HepG2 (cell line): ENCODE data around the gene ZBP1. TPM values are rescaled to one million over a fixed set of nuclear protein-coding genes. Genes with fewer than 3 reads are reported as not detected.
A peak's percentile ranks its signal among the peaks of the same experiment; 100 is the strongest.

Source experiments
- ATAC-seq: fragments of 200-7000 bp; cut with Tn5 transposase; 3 replicates; pipeline ENCODE4 v1.9.1; 2020; ENCODE audit warnings: mild to moderate bottlenecking, moderate library complexity
- BruUV-seq: library from RNA; stranded (reverse); fragments of 400-500 nt; replicated peaks from 2 replicates; lab custom pipeline; 2021; lab: Mats Ljungman, UMichigan
- CTCF ChIA-PET: fragments of 300-600 bp; formaldehyde crosslinking; extraction: SDS; loops from one replicate; lab custom pipeline; 2021; ENCODE audit warnings: low total read pairs, inconsistent platforms, low intra/inter-chr PET ratio; lab: Yijun Ruan, JAX
- POLR2A ChIA-PET: fragments of 350-600 bp; sonication (Branson Sonifier 250); formaldehyde crosslinking; loops from one replicate; lab custom pipeline; 2020; ENCODE audit warnings: antibody characterized with exemption, inconsistent platforms; lab: Yijun Ruan, JAX
- DNase-seq: peaks from one replicate; pipeline ENCODE4 v3.0.0-alpha.2; 2015; ENCODE audit warnings: low spot score
- FAIRE-seq: peaks from 3 replicates; lab custom pipeline; 2011; peaks lifted over from hg19 to GRCh38; lab: Jason Lieb, UNC
- H2AFZ ChIP-seq: one replicate; pipeline ENCODE4 v1.6.1; 2011; ENCODE audit warnings: low read length, inconsistent platforms
- H3K27ac ChIP-seq: fragments of 300-600 bp; 3 replicates; pipeline ENCODE4 v1.8.0; 2011; ENCODE audit warnings: mixed run types, mild to moderate bottlenecking, mixed read lengths, low read length, inconsistent platforms; ENCODE audit not compliant: insufficient read depth; ENCODE audit errors: extremely low read length
- H3K27me3 ChIP-seq, 2 experiments: fragments of 200-600 bp in 1 of 2; 2 replicates in 1 of 2; 3 replicates in 1 of 2; pipeline versions ENCODE4 v1.6.0 to v1.8.0; 2011; ENCODE audit warnings: low read length in 2 of 2, mild to moderate bottlenecking in 2 of 2, moderate library complexity in 2 of 2, inconsistent platforms in 1 of 2; ENCODE audit not compliant: insufficient read depth in 2 of 2, control insufficient read depth in 1 of 2
- H3K36me3 ChIP-seq, 2 experiments: fragments of 200-600 bp in 1 of 2; replicated peaks in 1 of 2; 2 replicates in 1 of 2; 3 replicates in 1 of 2; pipeline versions ENCODE4 v1.5.1 to v1.8.0; 2011; ENCODE audit warnings: low read length in 2 of 2, inconsistent platforms in 1 of 2; ENCODE audit not compliant: insufficient read depth in 2 of 2, control insufficient read depth in 1 of 2
- H3K4me1 ChIP-seq: 2 replicates; pipeline ENCODE4 v1.5.1; 2012; ENCODE audit warnings: low read length, inconsistent platforms; ENCODE audit not compliant: insufficient read depth
- H3K4me2 ChIP-seq: 2 replicates; pipeline ENCODE4 v1.6.0; 2011; ENCODE audit warnings: low read depth, low read length, inconsistent platforms
- H3K4me3 ChIP-seq, 3 experiments: fragments of 200-600 bp in 1 of 3; sonication (generic), shearing (Covaris generic) in 1 of 3; replicated peaks in 1 of 3; 2 replicates each; pipeline ENCODE4 v1.5.1; 2011 to 2016; ENCODE audit warnings: low read length in 3 of 3, inconsistent platforms in 2 of 3, low read depth in 2 of 3, mild to moderate bottlenecking in 2 of 3, control low read depth in 1 of 3, mixed read lengths in 1 of 3; ENCODE audit not compliant: insufficient read depth in 1 of 3
- H3K79me2 ChIP-seq: one replicate; pipeline ENCODE4 v1.6.1; 2011; ENCODE audit warnings: low read length, inconsistent platforms; ENCODE audit not compliant: insufficient read depth
- H3K9ac ChIP-seq: 2 replicates; pipeline ENCODE4 v1.6.0; 2011; ENCODE audit warnings: mild to moderate bottlenecking, low read depth, low read length, inconsistent platforms; ENCODE audit not compliant: insufficient read depth
- H3K9me3 ChIP-seq: 2 replicates; pipeline ENCODE4 v1.5.1; 2012; ENCODE audit warnings: mild to moderate bottlenecking, low read length
- H4K20me1 ChIP-seq: 2 replicates; pipeline ENCODE4 v1.6.0; 2011; ENCODE audit warnings: inconsistent platforms, mild to moderate bottlenecking, low read length, moderate library complexity; ENCODE audit not compliant: insufficient read depth
- HES4 ChIP-seq: sonication (generic); formaldehyde crosslinking; IDR thresholded peaks from 2 replicates; pipeline ENCODE4 v1.9.0; 2021; ENCODE audit warnings: mild to moderate bottlenecking, missing genetic modification reagents, borderline replicate concordance
- POGK ChIP-seq: sonication (generic); formaldehyde crosslinking; conservative IDR thresholded peaks from 2 replicates; pipeline ENCODE4 v1.8.0; 2022; ENCODE audit warnings: mild to moderate bottlenecking, moderate library complexity, missing genetic modification reagents
- SKI ChIP-seq: fragments of 450-650 bp; IDR thresholded peaks from one replicate; pipeline ENCODE4 v1.6.1; 2018; ENCODE audit warnings: mild to moderate bottlenecking; ENCODE audit not compliant: partially characterized antibody
- STAG1 ChIP-seq: sonication (generic); formaldehyde crosslinking; IDR thresholded peaks from 2 replicates; pipeline ENCODE4 v1.4.0; 2020; ENCODE audit warnings: missing genetic modification reagents
- TAF15 ChIP-seq: fragments of 200-400 bp; formaldehyde crosslinking; IDR thresholded peaks from one replicate; pipeline ENCODE4 v1.6.1; 2018; ENCODE audit warnings: mild to moderate bottlenecking, low read depth, low read length; ENCODE audit not compliant: poor library complexity, severe bottlenecking
- ZBTB40 ChIP-seq, 2 experiments: fragments of 450-650 bp in 1 of 2; sonication (generic) in 1 of 2; formaldehyde crosslinking in 1 of 2; IDR thresholded peaks; 2 replicates each; pipeline versions ENCODE4 v1.6.1 to v1.8.0; 2016 to 2022; ENCODE audit warnings: antibody characterized with exemption in 1 of 2, mild to moderate bottlenecking in 1 of 2, missing genetic modification reagents in 1 of 2
- ZMAT3 ChIP-seq: sonication (generic); formaldehyde crosslinking; conservative IDR thresholded peaks from 2 replicates; pipeline ENCODE4 v1.7.0; 2021; ENCODE audit warnings: missing genetic modification reagents
- ZNF230 ChIP-seq: sonication (generic); formaldehyde crosslinking; IDR thresholded peaks from 2 replicates; pipeline ENCODE4 v1.4.0; 2020; ENCODE audit warnings: mild to moderate bottlenecking, missing genetic modification reagents
- ZNF878 ChIP-seq: sonication (generic); formaldehyde crosslinking; IDR thresholded peaks from 2 replicates; pipeline ENCODE4 v1.8.1; 2023; ENCODE audit warnings: mild to moderate bottlenecking, missing genetic modification reagents, moderate library complexity
- WGBS: methylation state at CpG from one replicate; pipeline ENCODE4 v1.1.6; 2017; ENCODE audit warnings: low lambda C conversion rate; 5-methylcytosine and 5-hydroxymethylcytosine counted together
- in situ Hi-C: cut with HindIII; loops from 2 replicates; pipeline ENCODE4 v1.10.0; 2017; ENCODE audit warnings: low pct_unique_long_range_greater_than_20kb; ENCODE audit not compliant: extremely low pct_ligation_motif_present
- intact Hi-C: fragments of 100-400 bp; cut with micrococcal nuclease; formaldehyde crosslinking; loops from one replicate; pipeline ENCODE4 v1.10.0; 2022; ENCODE audit not compliant: unreplicated experiment
- polyA plus RNA-seq, 8 experiments: library from polyadenylated mRNA; depleted of rRNA in 3 of 8; stranded (reverse) in 7 of 8; unstranded in 1 of 8; fragments of >200 nt; fragmentation: Illumina TruSeq in 4 of 8; extraction: Trizol in 4 of 8; gene quantifications; 2 replicates each; pipeline versions ENCODE4 v1.2.1 to v1.2.3, GENCODE V29; 2011 to 2016; ENCODE audit warnings: low read depth in 4 of 8, missing spikeins in 1 of 8, mixed read lengths in 1 of 8; ENCODE audit not compliant: insufficient read depth in 1 of 8
- total RNA-seq, 5 experiments: library from RNA; depleted of rRNA; stranded (reverse); fragments of >200 nt; fragmentation: Illumina TruSeq; extraction: Trizol; gene quantifications; 2 replicates each; pipeline ENCODE4 v1.2.3, GENCODE V29; 2016; ENCODE audit warnings: low read depth in 1 of 5

ZBP1 gene
- total and polyA plus RNA-seq, 2 of the 13 experiments (the other 11 are each of a cell fraction or from before 2014, with no cell fraction given), result not detected

GRCh38 chr20:57573894-57574293, 46.3 kb downstream of the ZBP1 start (continued):
- TF ChIP-seq ZNF878 (no peak), STAG1 (CRISPR knock-in tag) (peak; percentile 54), TAF15 (no peak), SKI (no peak), POGK (CRISPR knock-in tag) (no peak), HES4 (CRISPR knock-in tag) (no peak)

DNA sequence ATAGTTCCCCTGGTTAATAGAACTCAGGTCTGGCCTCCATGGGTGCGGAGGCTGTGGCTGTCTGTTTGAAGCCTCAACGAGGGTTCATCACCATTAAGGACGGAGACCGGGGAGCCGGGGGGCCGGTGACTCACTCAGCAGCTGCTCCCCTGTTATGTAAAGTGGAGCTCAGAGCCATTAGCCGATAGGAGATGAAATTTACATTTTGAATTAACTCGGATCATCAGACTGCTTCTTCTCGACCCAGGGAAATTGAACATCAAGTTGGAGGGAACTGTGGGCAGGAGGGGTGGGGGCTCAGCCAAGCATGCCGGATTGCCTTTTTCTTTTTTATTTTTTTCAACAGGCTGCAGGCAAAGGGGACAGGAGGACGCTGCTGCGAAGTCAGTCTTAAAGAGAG, 47.0 kb downstream of the ZBP1 start:
- no peak overlapping the region for H2AFZ ChIP-seq
- BruUV-seq, result no TSS peak
- ATAC-seq (no peak), FAIRE-seq (no peak), DNase-seq (no peak)
- H3K9ac ChIP-seq, result no peak overlapping the region
- peaks cover 62% of the 10 kb centered on the region for H3K4me1 ChIP-seq
- H3K9me3 ChIP-seq, result no peaks in the 10 kb centered on the region
- ChIA-PET CTCF (interaction anchor here (1.9 kb wide), 1 partner anchor 47 kb away, joined by 12 read pairs; no protein-coding TSS in a partner anchor), POLR2A (interaction anchor here (1.3 to 12.9 kb wide), 3 partner anchors 9 to 14 kb away, joined by 4 to 96 read pairs (median 6); partner anchors contain the start of gene PCK1)
- H3K36me3 ChIP-seq, result no peaks in the 10 kb centered on the region
- WGBS, result 56% methylated on average over 12 of the region's 12 CpGs
- no peak overlapping the region for H3K4me3 ChIP-seq
- intact Hi-C loops, result no loop called here
- no peaks in the 10 kb centered on the region for H3K79me2 ChIP-seq
- TF ChIP-seq ZBTB40 (IDR thresholded peaks at IDR 0.05) (no peak), ZBTB40 (CRISPR knock-in tag; IDR thresholded peaks at IDR 0.05) (no peak), ZMAT3 (CRISPR knock-in tag) (0 out of 2 replicates have a peak, but pooled peaks have one; percentile 37), ZNF230 (CRISPR knock-in tag) (0 out of 2 replicates have a peak, but pooled peaks have one; percentile 12)
- H3K27ac ChIP-seq, result no peak overlapping the region
- peaks cover 1 to 12% of the 10 kb centered on the region in 2 experiments; a peak in 3 of 5 replicates for H3K27me3 ChIP-seq
- in situ Hi-C loops, result no loop called here
- no peak overlapping the region for H3K4me2 ChIP-seq
- no peaks in the 10 kb centered on the region for H4K20me1 ChIP-seq
